ENCODE measurements around the gene RPA4. TPM values are rescaled to one million over a fixed set of nuclear protein-coding genes. Genes with fewer than 3 reads are reported as not detected.
A peak's percentile ranks its signal among the peaks of the same experiment; 100 is the strongest.

Gene RPA4
- total and polyA plus RNA-seq, 9 donors: 0.16 to 0.93 (median 0.18) TPM; not detected in 5

DNA sequence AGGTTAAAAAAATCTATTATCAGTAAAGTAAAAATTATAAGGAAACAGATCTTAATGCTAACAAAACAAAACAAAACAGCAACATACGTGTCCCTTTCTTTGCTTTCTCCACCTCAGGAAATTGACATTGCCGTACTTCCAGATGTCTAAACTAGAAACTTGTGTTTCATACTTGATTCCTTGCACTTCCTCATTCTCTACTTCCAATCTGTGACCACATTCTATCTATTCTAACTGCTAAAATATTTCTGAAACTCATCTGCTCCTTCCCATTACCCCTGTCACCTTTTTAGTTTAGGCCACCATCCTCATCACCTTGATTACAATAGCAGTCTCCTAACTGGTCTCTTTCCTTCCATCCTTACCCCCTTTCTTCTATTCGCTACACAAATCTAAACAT, 22.5 kb upstream of the RPA4 start:
- H3K27ac ChIP-seq (ENCODE audit: low read length): no peak overlapping the region
- no peaks in the 10 kb centered on the region for H3K36me3 ChIP-seq (ENCODE audit: control insufficient read depth, insufficient read depth, low read length)
- H3K9me3 ChIP-seq (replicated peaks; ENCODE audit: control insufficient read depth, low read depth, low read length): no peaks in the 10 kb centered on the region
- 74% methylated on average over 3 of the region's 3 CpGs for WGBS (ENCODE audit: insufficient coverage)
- DNase-seq: no peak
- no peak overlapping the region for H3K4me3 ChIP-seq (ENCODE audit: low read length)
- H3K27me3 ChIP-seq (ENCODE audit: control insufficient read depth, insufficient read depth, low read length): peaks cover 4% of the 10 kb centered on the region
- H3K4me1 ChIP-seq (ENCODE audit: control insufficient read depth, insufficient read depth, low read length): no peaks in the 10 kb centered on the region

DNA sequence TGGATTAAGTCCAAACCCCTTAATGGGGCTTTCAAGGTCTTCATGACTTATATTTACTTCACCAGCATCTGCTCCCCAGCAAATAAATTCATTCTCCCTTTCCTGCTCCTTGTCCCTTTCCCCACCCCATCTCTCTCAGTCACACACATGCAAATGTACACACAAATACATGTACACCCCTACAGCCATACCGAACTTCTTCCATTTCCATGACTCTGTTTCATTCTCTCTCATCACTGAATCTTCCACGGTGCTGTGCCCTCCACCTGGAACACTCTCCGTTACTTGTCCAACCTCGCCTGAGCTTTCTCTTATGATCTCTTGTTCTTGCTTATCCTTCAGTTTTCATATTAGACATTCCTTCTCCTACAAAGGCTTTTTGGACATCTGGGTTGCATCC, 22.0 kb upstream of the RPA4 start:
- WGBS (ENCODE audit: insufficient coverage): 73% methylated on average over 4 of the region's 4 CpGs
- Histone ChIP-seq H3K9me3 (replicated peaks; ENCODE audit: control insufficient read depth, low read depth, low read length) (no peaks in the 10 kb centered on the region), H3K36me3 (ENCODE audit: control insufficient read depth, insufficient read depth, low read length) (no peaks in the 10 kb centered on the region)

GRCh38 chrX:96884027-96884426, 319 bp downstream of the RPA4 start:
- Histone ChIP-seq H3K4me3 (ENCODE audit: low read length) (no peak overlapping the region), H3K27me3 (ENCODE audit: control insufficient read depth, insufficient read depth, low read length) (no peaks in the 10 kb centered on the region), H3K4me1 (ENCODE audit: control insufficient read depth, insufficient read depth, low read length) (no peaks in the 10 kb centered on the region), H3K36me3 (ENCODE audit: control insufficient read depth, insufficient read depth, low read length) (no peaks in the 10 kb centered on the region), H3K9me3 (replicated peaks; ENCODE audit: control insufficient read depth, low read depth, low read length) (no peaks in the 10 kb centered on the region), H3K27ac (ENCODE audit: low read length) (no peak overlapping the region)
- 92% methylated on average over 13 of the region's 13 CpGs for WGBS (ENCODE audit: insufficient coverage)
- DNase-seq: no peak

More for the DNA sequence above, 22.0 kb upstream of the RPA4 start:
- no peak for DNase-seq
- Histone ChIP-seq H3K4me1 (ENCODE audit: control insufficient read depth, insufficient read depth, low read length) (no peaks in the 10 kb centered on the region), H3K27me3 (ENCODE audit: control insufficient read depth, insufficient read depth, low read length) (peaks cover 4% of the 10 kb centered on the region), H3K4me3 (ENCODE audit: low read length) (no peak overlapping the region), H3K27ac (ENCODE audit: low read length) (no peak overlapping the region)

- WGBS (ENCODE audit: insufficient coverage): 91% methylated on average over 1 of the region's 1 CpG
- Histone ChIP-seq H3K4me3 (ENCODE audit: low read length) (no peak overlapping the region), H3K9me3 (replicated peaks; ENCODE audit: control insufficient read depth, low read depth, low read length) (no peaks in the 10 kb centered on the region), H3K36me3 (ENCODE audit: control insufficient read depth, insufficient read depth, low read length) (no peaks in the 10 kb centered on the region), H3K4me1 (ENCODE audit: control insufficient read depth, insufficient read depth, low read length) (no peaks in the 10 kb centered on the region), H3K27me3 (ENCODE audit: control insufficient read depth, insufficient read depth, low read length) (no peaks in the 10 kb centered on the region), H3K27ac (ENCODE audit: low read length) (no peak overlapping the region)
- DNase-seq: peak; percentile 15
Observed at GRCh38 chrX:96889726-96890125, 6.0 kb downstream of the RPA4 start.

DNA sequence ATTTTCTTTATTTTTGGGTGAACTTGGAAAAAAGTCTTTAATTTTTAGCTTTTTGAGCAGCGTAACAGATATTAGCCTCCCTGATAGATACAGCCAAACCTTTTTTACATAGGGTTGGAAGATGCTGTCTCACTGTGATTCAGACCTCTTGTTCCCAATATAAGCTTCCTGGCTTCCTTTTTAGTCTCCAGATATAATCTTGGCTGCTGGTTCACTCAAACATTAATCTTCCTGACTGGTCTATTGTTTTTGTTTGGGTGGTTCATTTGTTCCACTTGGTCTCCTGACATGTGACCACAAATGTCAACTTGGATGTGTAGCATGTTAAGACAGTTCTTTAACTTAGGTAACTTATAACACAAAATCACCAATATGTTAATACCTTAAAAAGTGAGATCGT, 23.0 kb downstream of the RPA4 start:
- H3K27ac ChIP-seq (ENCODE audit: low read length): no peak overlapping the region
- no CpG with 5 or more reads among the region's 2 CpGs for WGBS (ENCODE audit: insufficient coverage)
- no peak overlapping the region for H3K4me3 ChIP-seq (ENCODE audit: low read length)
- H3K9me3 ChIP-seq (replicated peaks; ENCODE audit: control insufficient read depth, low read depth, low read length): no peaks in the 10 kb centered on the region
- no peaks in the 10 kb centered on the region for H3K4me1 ChIP-seq (ENCODE audit: control insufficient read depth, insufficient read depth, low read length)
- DNase-seq: peak; percentile 42
- H3K27me3 ChIP-seq (ENCODE audit: control insufficient read depth, insufficient read depth, low read length): no peaks in the 10 kb centered on the region
- H3K36me3 ChIP-seq (ENCODE audit: control insufficient read depth, insufficient read depth, low read length): no peaks in the 10 kb centered on the region

DNA sequence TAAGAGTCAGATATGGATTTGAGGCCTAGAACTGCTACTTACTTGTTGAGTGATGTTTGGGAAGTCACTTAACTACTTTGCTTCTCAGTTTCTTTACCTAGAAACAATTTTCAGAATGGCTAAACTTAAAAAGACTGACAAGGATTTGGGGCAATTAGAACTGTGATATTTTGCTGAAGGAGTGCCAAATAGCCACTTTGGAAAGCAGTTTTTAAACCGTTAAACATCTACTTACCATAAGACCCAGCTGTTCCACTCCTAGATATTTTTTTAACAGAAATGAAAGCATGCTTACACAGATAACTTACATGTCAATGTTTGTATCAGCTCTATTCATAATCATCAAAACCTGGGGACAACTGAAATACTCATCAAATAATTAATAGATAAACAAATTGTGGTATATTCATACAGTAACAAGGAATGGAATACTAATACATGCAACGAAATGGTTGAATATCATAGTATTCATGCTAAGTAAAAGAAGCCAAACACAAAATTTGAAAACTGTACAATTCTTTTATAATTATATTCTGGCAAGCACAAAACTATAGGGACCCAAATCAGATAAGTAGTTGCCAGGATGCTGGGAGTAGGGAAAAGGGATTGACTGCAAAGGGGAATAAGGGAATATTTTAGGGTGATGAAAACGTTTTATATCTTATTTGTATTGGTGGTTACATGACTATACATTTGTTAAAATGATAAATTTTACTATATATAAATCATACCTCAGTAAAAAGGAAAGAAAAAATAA, 24.0 kb downstream of the RPA4 start:
- H3K4me1 ChIP-seq (ENCODE audit: control insufficient read depth, insufficient read depth, low read length): no peaks in the 10 kb centered on the region
- H3K36me3 ChIP-seq (ENCODE audit: control insufficient read depth, insufficient read depth, low read length): no peaks in the 10 kb centered on the region
- no CpG with 5 or more reads among the region's 3 CpGs for WGBS (ENCODE audit: insufficient coverage)
- DNase-seq: peak; percentile 28
- no peaks in the 10 kb centered on the region for H3K27me3 ChIP-seq (ENCODE audit: control insufficient read depth, insufficient read depth, low read length)
- no peaks in the 10 kb centered on the region for H3K9me3 ChIP-seq (replicated peaks; ENCODE audit: control insufficient read depth, low read depth, low read length)
- H3K4me3 ChIP-seq (ENCODE audit: low read length): no peak overlapping the region
- H3K27ac ChIP-seq (ENCODE audit: low read length): no peak overlapping the region

GRCh38 chrX:96909291-96909690, 25.6 kb downstream of the RPA4 start:
- no peaks in the 10 kb centered on the region for H3K36me3 ChIP-seq (ENCODE audit: control insufficient read depth, insufficient read depth, low read length)
- WGBS (ENCODE audit: insufficient coverage): no CpG with 5 or more reads among the region's 5 CpGs
- no peak overlapping the region for H3K27ac ChIP-seq (ENCODE audit: low read length)
- H3K4me1 ChIP-seq (ENCODE audit: control insufficient read depth, insufficient read depth, low read length): no peaks in the 10 kb centered on the region
- no peak overlapping the region for H3K4me3 ChIP-seq (ENCODE audit: low read length)
- DNase-seq: peak; percentile 4
- no peaks in the 10 kb centered on the region for H3K9me3 ChIP-seq (replicated peaks; ENCODE audit: control insufficient read depth, low read depth, low read length)
- H3K27me3 ChIP-seq (ENCODE audit: control insufficient read depth, insufficient read depth, low read length): no peaks in the 10 kb centered on the region

DNA sequence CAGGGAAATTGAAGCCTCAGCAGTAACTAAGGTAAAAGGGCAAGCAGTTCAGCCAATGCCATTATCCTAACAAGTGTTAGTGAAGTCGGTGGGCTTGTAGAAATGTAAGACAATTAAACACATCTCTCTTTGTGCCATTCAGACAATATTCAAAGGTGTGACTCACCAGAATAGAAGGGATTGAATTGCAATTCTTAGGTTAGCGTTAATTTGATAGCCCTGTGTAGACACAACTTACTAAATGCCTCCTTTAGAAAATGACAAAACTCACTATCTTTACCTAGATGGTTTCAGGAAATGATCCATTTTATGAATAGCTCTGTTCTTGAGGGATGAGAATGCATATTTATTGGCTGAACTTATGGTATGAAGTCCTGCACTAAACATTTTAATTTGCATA, 35.2 kb downstream of the RPA4 start:
- Histone ChIP-seq H3K4me1 (ENCODE audit: control insufficient read depth, insufficient read depth, low read length) (no peaks in the 10 kb centered on the region), H3K9me3 (replicated peaks; ENCODE audit: control insufficient read depth, low read depth, low read length) (no peaks in the 10 kb centered on the region), H3K27me3 (ENCODE audit: control insufficient read depth, insufficient read depth, low read length) (no peaks in the 10 kb centered on the region), H3K4me3 (ENCODE audit: low read length) (no peak overlapping the region), H3K27ac (ENCODE audit: low read length) (no peak overlapping the region), H3K36me3 (ENCODE audit: control insufficient read depth, insufficient read depth, low read length) (no peaks in the 10 kb centered on the region)
- DNase-seq: no peak
- no CpG with 5 or more reads among the region's 2 CpGs for WGBS (ENCODE audit: insufficient coverage)

DNA sequence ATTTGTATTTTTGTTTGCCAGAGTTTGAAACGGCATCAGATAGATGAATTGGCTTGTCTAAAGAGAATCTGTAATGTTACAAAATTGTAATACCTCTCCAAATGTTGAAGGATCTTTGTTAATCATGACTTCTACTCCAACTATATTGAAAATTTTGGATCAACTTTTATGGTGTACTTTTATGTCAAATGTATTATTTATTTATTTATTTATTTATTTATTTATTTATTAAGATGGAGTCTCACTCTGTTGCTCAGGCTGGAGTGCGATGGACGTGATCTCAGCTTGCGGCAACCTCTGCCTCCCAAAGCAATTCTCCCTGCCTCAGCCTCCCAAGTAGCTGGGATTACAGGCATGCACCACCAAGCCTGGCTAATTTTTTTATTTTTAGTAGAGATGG, 36.0 kb downstream of the RPA4 start:
- no peak for DNase-seq
- H3K36me3 ChIP-seq (ENCODE audit: control insufficient read depth, insufficient read depth, low read length): no peaks in the 10 kb centered on the region
- H3K27ac ChIP-seq (ENCODE audit: low read length): no peak overlapping the region
- no peaks in the 10 kb centered on the region for H3K9me3 ChIP-seq (replicated peaks; ENCODE audit: control insufficient read depth, low read depth, low read length)
- H3K27me3 ChIP-seq (ENCODE audit: control insufficient read depth, insufficient read depth, low read length): no peaks in the 10 kb centered on the region
- H3K4me1 ChIP-seq (ENCODE audit: control insufficient read depth, insufficient read depth, low read length): no peaks in the 10 kb centered on the region
- H3K4me3 ChIP-seq (ENCODE audit: low read length): no peak overlapping the region
- no CpG with 5 or more reads among the region's 4 CpGs for WGBS (ENCODE audit: insufficient coverage)

DNA sequence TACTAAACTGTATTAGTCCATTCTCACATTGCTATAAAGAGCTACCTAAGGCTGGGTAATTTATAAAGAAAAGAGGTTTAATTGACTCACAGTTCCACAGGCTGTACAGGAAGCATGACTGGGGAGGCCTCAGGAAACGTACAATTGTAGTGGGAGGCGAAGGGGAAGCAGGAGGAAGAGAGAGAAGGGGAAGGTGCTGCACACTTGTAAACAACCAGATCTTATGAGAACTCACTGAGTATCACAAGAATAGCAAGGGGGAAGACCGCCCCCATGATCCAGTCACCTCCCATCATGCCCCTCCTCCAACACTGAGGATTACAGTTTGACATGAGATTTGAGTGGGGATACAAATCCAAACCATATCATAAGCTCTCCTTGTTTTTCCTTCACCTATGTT, 40.9 kb downstream of the RPA4 start:
- Histone ChIP-seq H3K27me3 (ENCODE audit: control insufficient read depth, insufficient read depth, low read length) (no peaks in the 10 kb centered on the region), H3K4me1 (ENCODE audit: control insufficient read depth, insufficient read depth, low read length) (no peaks in the 10 kb centered on the region), H3K27ac (ENCODE audit: low read length) (no peak overlapping the region), H3K36me3 (ENCODE audit: control insufficient read depth, insufficient read depth, low read length) (no peaks in the 10 kb centered on the region), H3K9me3 (replicated peaks; ENCODE audit: control insufficient read depth, low read depth, low read length) (no peaks in the 10 kb centered on the region), H3K4me3 (ENCODE audit: low read length) (no peak overlapping the region)
- no CpG with 5 or more reads among the region's 3 CpGs for WGBS (ENCODE audit: insufficient coverage)
- DNase-seq: no peak

GRCh38 chrX:96929036-96929435, 45.3 kb downstream of the RPA4 start:
- DNase-seq: no peak
- H3K36me3 ChIP-seq (ENCODE audit: control insufficient read depth, insufficient read depth, low read length): no peaks in the 10 kb centered on the region
- no peaks in the 10 kb centered on the region for H3K4me1 ChIP-seq (ENCODE audit: control insufficient read depth, insufficient read depth, low read length)
- H3K4me3 ChIP-seq (ENCODE audit: low read length): no peak overlapping the region
- no peaks in the 10 kb centered on the region for H3K9me3 ChIP-seq (replicated peaks; ENCODE audit: control insufficient read depth, low read depth, low read length)
- H3K27ac ChIP-seq (ENCODE audit: low read length): no peak overlapping the region
- no peaks in the 10 kb centered on the region for H3K27me3 ChIP-seq (ENCODE audit: control insufficient read depth, insufficient read depth, low read length)

All from muscle of leg (tissue), 11 donors.